HG03342 (cell line): ENCODE measurements around the gene PRPF6.
A peak's percentile ranks its signal among the peaks of the same experiment; 100 is the strongest.

Experiments
- ATAC-seq: cut with Tn5 transposase; IDR thresholded peaks from one replicate; pipeline ENCODE4 v1.9.1; 2021; ENCODE audit warnings: mild to moderate bottlenecking, moderate library complexity; ENCODE audit not compliant: unreplicated experiment

PRPF6 gene

GRCh38 chr20:63980806-63981728 lies at the start of gene PRPF6:
Gene PRPF6 (plus strand): TSS chr20:63981132. CDS start chr20:63981246, 114 bp downstream.
- ATAC-seq: peak; percentile 50

GRCh38 chr20:63931735-63932134 lies 49.2 kb upstream of the PRPF6 start:
- ATAC-seq: no peak

GRCh38 chr20:63932606-63933160 lies 48.2 kb upstream of the PRPF6 start:
- no peak for ATAC-seq

- ATAC-seq: no peak
Measured at GRCh38 chr20:63933646-63934045, 47.3 kb upstream of the PRPF6 start.

GRCh38 chr20:63934271-63935068 lies 46.5 kb upstream of the PRPF6 start:
- ATAC-seq: no peak

- ATAC-seq: no peak
Measured at GRCh38 chr20:63935447-63935846, 45.5 kb upstream of the PRPF6 start.

- ATAC-seq: no peak
Measured at GRCh38 chr20:63937596-63937995, 43.3 kb upstream of the PRPF6 start.

- no peak for ATAC-seq
Measured at GRCh38 chr20:63939061-63939935, 41.6 kb upstream of the PRPF6 start.

- no peak for ATAC-seq
Measured at GRCh38 chr20:63940071-63940471, 40.9 kb upstream of the PRPF6 start.

- no peak for ATAC-seq
Measured at GRCh38 chr20:63940472-63941266, 40.3 kb upstream of the PRPF6 start.

- no peak for ATAC-seq
Measured at GRCh38 chr20:63941282-63942081, 39.5 kb upstream of the PRPF6 start.

- no peak for ATAC-seq
Measured at GRCh38 chr20:63942250-63942951, 38.5 kb upstream of the PRPF6 start.

GRCh38 chr20:63942969-63943807 lies 37.7 kb upstream of the PRPF6 start:
- ATAC-seq: no peak

- no peak for ATAC-seq
Measured at GRCh38 chr20:63943808-63944077, 37.2 kb upstream of the PRPF6 start.

GRCh38 chr20:63944078-63944941 lies 36.6 kb upstream of the PRPF6 start:
- no peak for ATAC-seq

- no peak for ATAC-seq
Measured at GRCh38 chr20:63945031-63945658, 35.8 kb upstream of the PRPF6 start.
